NT2/D1 (cell line): ENCODE measurements around the gene KRT38.

Source experiments
- DNase-seq: peaks from one replicate; pipeline ENCODE4 v3.0.0-alpha.2; 2011; ENCODE audit warnings: low read depth, low spot score
- H3K27me3 ChIP-seq: 2 replicates; pipeline ENCODE4 v1.6.0; 2011; ENCODE audit warnings: mild to moderate bottlenecking; ENCODE audit not compliant: insufficient read length, insufficient read depth
- H3K36me3 ChIP-seq: 2 replicates; pipeline ENCODE4 v1.6.1; 2011; ENCODE audit warnings: mild to moderate bottlenecking, low read length, mixed read lengths; ENCODE audit not compliant: insufficient read depth, insufficient read length
- H3K4me1 ChIP-seq: 2 replicates; pipeline ENCODE4 v1.5.1; 2011; ENCODE audit not compliant: insufficient read depth, insufficient read length
- H3K4me3 ChIP-seq: 2 replicates; pipeline ENCODE4 v1.5.1; 2011; ENCODE audit warnings: low read depth; ENCODE audit not compliant: insufficient read length
- H3K9ac ChIP-seq: 2 replicates; pipeline ENCODE4 v1.6.0; 2011; ENCODE audit warnings: low read depth; ENCODE audit not compliant: insufficient read length
- H3K9me3 ChIP-seq: 2 replicates; pipeline ENCODE4 v1.5.1; 2011; ENCODE audit warnings: mild to moderate bottlenecking, low read length; ENCODE audit not compliant: insufficient read depth
- SUZ12 ChIP-seq: IDR thresholded peaks from 2 replicates; pipeline ENCODE4 v1.6.1; 2011; ENCODE audit not compliant: insufficient read length, insufficient read depth; ENCODE audit errors: extremely low read depth
- YY1 ChIP-seq: IDR thresholded peaks from 2 replicates; pipeline ENCODE4 v1.6.1; 2011; ENCODE audit not compliant: insufficient read length, insufficient read depth
- ZNF274 ChIP-seq: IDR thresholded peaks from 2 replicates; pipeline ENCODE4 v1.6.1; 2011; ENCODE audit warnings: mild to moderate bottlenecking, low read depth, low read length

The KRT38 gene

GRCh38 chr17:41457676-41458075 is 16.9 kb upstream of the KRT38 start:
- Histone ChIP-seq H3K4me3 (no peak overlapping the region), H3K27me3 (no peaks in the 10 kb centered on the region), H3K9me3 (peaks cover 5% of the 10 kb centered on the region; the same call in 1 of the 2 replicates), H3K36me3 (no peaks in the 10 kb centered on the region), H3K4me1 (no peaks in the 10 kb centered on the region), H3K9ac (no peak overlapping the region)
- DNase-seq: no peak
- TF ChIP-seq SUZ12 (no peak), ZNF274 (no peak), YY1 (no peak)

DNA sequence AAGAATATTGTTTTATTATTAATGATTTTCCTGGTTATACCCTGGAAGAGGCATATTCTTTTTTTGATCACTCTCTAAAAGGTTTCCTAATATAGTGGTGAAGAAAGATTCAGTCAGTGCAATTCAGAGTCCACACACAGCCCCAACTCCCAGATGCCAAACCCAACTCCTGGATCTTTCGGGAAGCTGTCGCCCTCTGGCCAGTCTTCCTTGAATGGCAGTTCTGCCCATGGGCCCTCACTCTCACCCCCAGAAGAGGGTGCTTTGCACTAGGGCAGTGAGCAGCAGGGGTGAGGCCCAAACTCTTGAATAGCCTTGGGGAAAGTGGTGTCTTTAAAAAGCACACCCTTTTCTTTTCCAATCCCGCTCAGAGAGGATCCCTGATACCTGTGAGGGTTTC is 15.4 kb upstream of the KRT38 start:
- peak; percentile 2 for DNase-seq
- peaks cover 20% of the 10 kb centered on the region for H3K9me3 ChIP-seq
- no peaks in the 10 kb centered on the region for H3K36me3 ChIP-seq
- no peak overlapping the region for H3K4me3 ChIP-seq
- H3K4me1 ChIP-seq: no peaks in the 10 kb centered on the region
- H3K9ac ChIP-seq: no peak overlapping the region
- no peak for TF ChIP-seq ZNF274
- TF ChIP-seq SUZ12: no peak
- no peak for TF ChIP-seq YY1
- H3K27me3 ChIP-seq: no peaks in the 10 kb centered on the region

GRCh38 chr17:41455236-41455635 is 14.5 kb upstream of the KRT38 start:
- TF ChIP-seq ZNF274 (no peak), YY1 (no peak), SUZ12 (no peak)
- Histone ChIP-seq H3K9me3 (peaks cover 28% of the 10 kb centered on the region), H3K36me3 (no peaks in the 10 kb centered on the region), H3K9ac (no peak overlapping the region), H3K4me1 (no peaks in the 10 kb centered on the region), H3K27me3 (no peaks in the 10 kb centered on the region), H3K4me3 (no peak overlapping the region)
- DNase-seq: no peak

- TF ChIP-seq SUZ12: no peak
- Histone ChIP-seq H3K9ac (no peak overlapping the region), H3K36me3 (no peaks in the 10 kb centered on the region), H3K9me3 (peaks cover 28% of the 10 kb centered on the region), H3K4me3 (no peak overlapping the region), H3K4me1 (no peaks in the 10 kb centered on the region), H3K27me3 (no peaks in the 10 kb centered on the region)
- DNase-seq: no peak
Measured at GRCh38 chr17:41453066-41453465, 12.3 kb upstream of the KRT38 start.

- H3K27me3 ChIP-seq: no peaks in the 10 kb centered on the region
- H3K9me3 ChIP-seq: peaks cover 28% of the 10 kb centered on the region
- no peak for TF ChIP-seq YY1
- no peak overlapping the region for H3K9ac ChIP-seq
- no peak overlapping the region for H3K4me3 ChIP-seq
- DNase-seq: no peak
- no peaks in the 10 kb centered on the region for H3K36me3 ChIP-seq
- H3K4me1 ChIP-seq: no peaks in the 10 kb centered on the region
Measured at GRCh38 chr17:41452281-41452680, 11.5 kb upstream of the KRT38 start.

- H3K4me3 ChIP-seq: no peak overlapping the region
- H3K9ac ChIP-seq: no peak overlapping the region
- no peaks in the 10 kb centered on the region for H3K4me1 ChIP-seq
- peaks cover 28% of the 10 kb centered on the region for H3K9me3 ChIP-seq
- H3K36me3 ChIP-seq: no peaks in the 10 kb centered on the region
- TF ChIP-seq YY1 (no peak), SUZ12 (no peak), ZNF274 (no peak)
- DNase-seq: no peak
- H3K27me3 ChIP-seq: no peaks in the 10 kb centered on the region
Measured at GRCh38 chr17:41451154-41451728, 10.5 kb upstream of the KRT38 start.

GRCh38 chr17:41449008-41449407 is 8.2 kb upstream of the KRT38 start:
- Histone ChIP-seq H3K9me3 (peaks cover 28% of the 10 kb centered on the region), H3K9ac (no peak overlapping the region)

DNA sequence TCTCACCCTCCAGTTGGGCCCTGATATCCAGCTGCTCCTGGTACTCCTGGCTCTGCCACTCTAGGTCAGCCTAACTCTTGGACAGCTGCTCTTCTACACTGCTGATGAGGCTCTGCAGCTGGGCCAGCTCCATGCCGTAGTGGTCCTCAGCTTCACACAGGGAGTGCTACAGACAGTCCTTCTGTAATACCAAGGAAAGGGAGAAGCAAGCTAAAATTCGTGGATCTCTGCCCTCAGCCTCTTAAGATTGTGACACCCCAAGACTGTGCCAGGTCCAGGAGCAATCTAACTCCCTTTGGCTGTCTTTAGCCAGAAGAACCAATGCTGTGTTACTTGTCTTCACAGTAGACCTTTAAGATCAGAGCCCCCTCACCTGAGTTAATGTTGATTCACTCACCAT is 7.7 kb upstream of the KRT38 start:
- no peaks in the 10 kb centered on the region for H3K4me1 ChIP-seq
- no peaks in the 10 kb centered on the region for H3K27me3 ChIP-seq
- H3K4me3 ChIP-seq: no peak overlapping the region
- no peak overlapping the region for H3K9ac ChIP-seq
- peaks cover 24% of the 10 kb centered on the region for H3K9me3 ChIP-seq
- DNase-seq: no peak
- H3K36me3 ChIP-seq: no peaks in the 10 kb centered on the region
- TF ChIP-seq YY1 (no peak), ZNF274 (no peak), SUZ12 (no peak)

More at GRCh38 chr17:41449008-41449407, 8.2 kb upstream of the KRT38 start:
- no peak overlapping the region for H3K4me3 ChIP-seq
- TF ChIP-seq ZNF274 (no peak), YY1 (no peak), SUZ12 (no peak)
- no peaks in the 10 kb centered on the region for H3K27me3 ChIP-seq
- no peaks in the 10 kb centered on the region for H3K36me3 ChIP-seq
- no peak for DNase-seq
- H3K4me1 ChIP-seq: no peaks in the 10 kb centered on the region
